Calu3 (cell line): Measurements from ENCODE around the gene SMIM22. TPM values are rescaled to one million over a fixed set of nuclear protein-coding genes. Genes with fewer than 3 reads are reported as not detected.
A peak's percentile ranks its signal among the peaks of the same experiment; 100 is the strongest.

Experiments used
- BruUV-seq: library from RNA; stranded (reverse); fragments of 400-500 nt; replicated peaks from 2 replicates; lab custom pipeline; 2021; lab: Mats Ljungman, UMichigan
- CTCF ChIA-PET: fragments of 300-600 bp; sonication (Branson Sonifier 250); formaldehyde crosslinking; loops from one replicate; lab custom pipeline; 2022; ENCODE audit warnings: antibody characterized with exemption; lab: Charles Lee
- DNase-seq: peaks from one replicate; pipeline ENCODE4 v3.0.0; 2022
- H3K27ac Mint-ChIP-seq: one replicate; pipeline ENCODE4 v1.8.0; 2022; ENCODE audit warnings: mixed read lengths; ENCODE audit not compliant: unreplicated experiment
- H3K27me3 Mint-ChIP-seq: one replicate; pipeline ENCODE4 v1.8.0; 2022; ENCODE audit warnings: mixed read lengths; ENCODE audit not compliant: unreplicated experiment
- H3K36me3 Mint-ChIP-seq: one replicate; pipeline ENCODE4 v1.8.0; 2022; ENCODE audit warnings: mild to moderate bottlenecking, moderate library complexity, mixed read lengths; ENCODE audit not compliant: insufficient read depth, unreplicated experiment
- H3K4me1 Mint-ChIP-seq: one replicate; pipeline ENCODE4 v1.8.0; 2022; ENCODE audit warnings: mild to moderate bottlenecking, low read depth, mixed read lengths; ENCODE audit not compliant: unreplicated experiment
- H3K4me3 Mint-ChIP-seq: one replicate; pipeline ENCODE4 v1.8.0; 2022; ENCODE audit warnings: mild to moderate bottlenecking, low read depth, moderate library complexity, mixed read lengths; ENCODE audit not compliant: unreplicated experiment
- H3K9me3 Mint-ChIP-seq: one replicate; pipeline ENCODE4 v1.8.0; 2022; ENCODE audit warnings: low read depth, mixed read lengths; ENCODE audit not compliant: unreplicated experiment
- intact Hi-C: fragments of 100-400 bp; cut with micrococcal nuclease; formaldehyde crosslinking; loops from one replicate; pipeline ENCODE4 v1.10.0; 2022; ENCODE audit not compliant: unreplicated experiment
- total RNA-seq: library from RNA; stranded (reverse); gene quantifications from 2 replicates; pipeline ENCODE4 v1.2.3, GENCODE V29; 2022
- TF ChIP-seq, protein P1 (sequence below): fragments of 200-600 bp; IDR thresholded peaks from one replicate; pipeline ENCODE4 v1.8.0; 2022; ENCODE audit warnings: antibody characterized with exemption; ENCODE audit not compliant: unreplicated experiment

SMIM22 gene
- total RNA-seq, 1 experiment from 2014 or later, result 208 TPM

DNA sequence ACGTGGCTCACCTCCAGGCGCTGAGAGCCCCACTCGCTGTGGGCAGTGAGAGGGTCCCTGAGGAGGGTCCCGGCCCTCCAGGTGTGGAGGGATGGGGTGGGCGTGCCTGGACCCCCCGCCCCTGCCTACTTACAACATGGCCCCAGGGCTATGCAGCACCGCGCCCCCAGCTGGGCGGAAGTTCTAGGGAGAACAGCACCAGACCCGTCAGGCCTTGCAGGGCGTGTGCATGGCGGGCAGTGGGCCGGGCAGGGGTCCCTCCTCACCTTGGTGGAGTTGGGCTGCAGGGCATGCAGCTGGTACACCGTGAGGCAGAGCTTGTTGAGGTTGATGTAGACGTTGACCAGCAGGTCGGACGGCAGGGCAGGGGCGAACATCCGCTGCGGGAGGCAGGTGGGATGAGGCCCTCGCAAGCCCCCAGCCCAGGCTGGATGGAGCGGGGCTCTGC is 2.7 kb downstream of the SMIM22 start:
- Mint-ChIP-seq H3K27ac (no peak overlapping the region), H3K36me3 (peaks cover 68% of the 10 kb centered on the region), H3K9me3 (no peaks in the 10 kb centered on the region), H3K4me3 (no peak overlapping the region), H3K4me1 (peaks cover 9% of the 10 kb centered on the region), H3K27me3 (no peaks in the 10 kb centered on the region)
- TF ChIP-seq, protein P1, sequence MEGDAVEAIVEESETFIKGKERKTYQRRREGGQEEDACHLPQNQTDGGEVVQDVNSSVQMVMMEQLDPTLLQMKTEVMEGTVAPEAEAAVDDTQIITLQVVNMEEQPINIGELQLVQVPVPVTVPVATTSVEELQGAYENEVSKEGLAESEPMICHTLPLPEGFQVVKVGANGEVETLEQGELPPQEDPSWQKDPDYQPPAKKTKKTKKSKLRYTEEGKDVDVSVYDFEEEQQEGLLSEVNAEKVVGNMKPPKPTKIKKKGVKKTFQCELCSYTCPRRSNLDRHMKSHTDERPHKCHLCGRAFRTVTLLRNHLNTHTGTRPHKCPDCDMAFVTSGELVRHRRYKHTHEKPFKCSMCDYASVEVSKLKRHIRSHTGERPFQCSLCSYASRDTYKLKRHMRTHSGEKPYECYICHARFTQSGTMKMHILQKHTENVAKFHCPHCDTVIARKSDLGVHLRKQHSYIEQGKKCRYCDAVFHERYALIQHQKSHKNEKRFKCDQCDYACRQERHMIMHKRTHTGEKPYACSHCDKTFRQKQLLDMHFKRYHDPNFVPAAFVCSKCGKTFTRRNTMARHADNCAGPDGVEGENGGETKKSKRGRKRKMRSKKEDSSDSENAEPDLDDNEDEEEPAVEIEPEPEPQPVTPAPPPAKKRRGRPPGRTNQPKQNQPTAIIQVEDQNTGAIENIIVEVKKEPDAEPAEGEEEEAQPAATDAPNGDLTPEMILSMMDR, result no peak
- CTCF ChIA-PET, result no interaction called here
- no peak for DNase-seq
- intact Hi-C loops, result no loop called here
- no TSS peak for BruUV-seq

DNA sequence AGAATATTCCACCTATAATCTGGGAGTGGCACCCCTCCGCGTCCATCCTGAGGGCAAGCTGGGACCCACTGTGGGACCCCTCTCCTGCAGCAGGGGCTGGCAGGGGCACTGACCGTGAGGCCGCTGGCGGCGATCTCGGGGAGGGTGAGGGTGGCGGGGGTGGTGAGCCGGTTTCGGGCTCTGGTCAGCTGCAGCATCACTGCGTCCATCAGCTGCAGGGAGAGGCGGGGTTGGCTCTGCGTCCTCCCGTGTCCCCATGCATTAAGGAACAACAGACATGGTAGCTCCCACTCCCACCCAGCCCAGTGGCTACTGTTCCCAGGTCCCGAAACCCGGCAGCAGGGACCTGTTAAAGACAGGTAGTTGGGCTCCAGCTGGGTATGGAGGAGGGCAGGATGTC is 3.3 kb downstream of the SMIM22 start:
- Mint-ChIP-seq H3K9me3 (no peaks in the 10 kb centered on the region), H3K36me3 (peaks cover 74% of the 10 kb centered on the region), H3K27ac (peak overlapping the region; percentile 35), H3K4me3 (no peak overlapping the region), H3K27me3 (no peaks in the 10 kb centered on the region), H3K4me1 (peaks cover 9% of the 10 kb centered on the region)
- no TSS peak for BruUV-seq
- TF ChIP-seq, protein P1, result no peak
- CTCF ChIA-PET, result no interaction called here
- intact Hi-C loops, result no loop called here
- DNase-seq, result no peak

GRCh38 chr16:4799171-4799855 is 4.1 kb downstream of the SMIM22 start:
- CTCF ChIA-PET, result no interaction called here
- peaks cover 9% of the 10 kb centered on the region for H3K4me1 Mint-ChIP-seq
- no peak for DNase-seq

GRCh38 chr16:4800290-4801041 is 5.3 kb downstream of the SMIM22 start:
- no peaks in the 10 kb centered on the region for H3K9me3 Mint-ChIP-seq
- no TSS peak for BruUV-seq
- H3K27ac Mint-ChIP-seq, result no peak overlapping the region
- peaks cover 89% of the 10 kb centered on the region for H3K36me3 Mint-ChIP-seq
- H3K4me1 Mint-ChIP-seq, result peaks cover 9% of the 10 kb centered on the region
- CTCF ChIA-PET, result interaction anchor here (0.5 kb wide), 1 partner anchor 194 kb away, joined by 5 read pairs; no protein-coding TSS in a partner anchor
- H3K27me3 Mint-ChIP-seq, result no peaks in the 10 kb centered on the region
- no peak for DNase-seq
- H3K4me3 Mint-ChIP-seq, result peak overlapping the region; percentile 82
- TF ChIP-seq, protein P1, result no peak
- intact Hi-C loops, result no loop called here

More at GRCh38 chr16:4799171-4799855, 4.1 kb downstream of the SMIM22 start:
- no TSS peak for BruUV-seq
- Mint-ChIP-seq H3K27me3 (no peaks in the 10 kb centered on the region), H3K27ac (peak overlapping the region; percentile 35), H3K36me3 (peaks cover 83% of the 10 kb centered on the region), H3K4me3 (no peak overlapping the region), H3K9me3 (no peaks in the 10 kb centered on the region)
- TF ChIP-seq, protein P1, result no peak
- intact Hi-C loops, result no loop called here
